ENCODE results near the gene CHD2. TPM values are rescaled to one million over a fixed set of nuclear protein-coding genes. Genes with fewer than 3 reads are reported as not detected.
"Not testable (repeated sequence)": the region's sequence is repeated elsewhere in the genome, so short reads cannot be mapped to it uniquely, and the experiment has no call there.

Gene CHD2
- total and polyA plus RNA-seq, 3 experiments from 2014 or later = 80.3 to 109 (median 99.0) TPM

GRCh38 chr15:93059442-93059841 lies 159.3 kb downstream of the CHD2 start:
- POLR2A ChIA-PET = no interaction called here
- no peaks in the 10 kb centered on the region for H3K9me3 Mint-ChIP-seq
- CTCF ChIA-PET = interaction anchor here (0.6 to 2.7 kb wide), 4 partner anchors 12 to 29 kb away, joined by 3 to 7 read pairs (median 5); no protein-coding TSS in a partner anchor
- H3K4me1 Mint-ChIP-seq = peaks cover 0 to 8% (median 2%) of the 10 kb centered on the region in 3 donors
- no peaks in the 10 kb centered on the region for H3K36me3 Mint-ChIP-seq
- Histone ChIP-seq H3K9me3 (ENCODE audit: low read length) (no peaks in the 10 kb centered on the region), H3K27me3 (ENCODE audit: insufficient read depth, low read length, poor library complexity, severe bottlenecking) (peaks cover 4% of the 10 kb centered on the region), H3K27ac (ENCODE audit: low read depth, low read length) (no peak overlapping the region), H3K4me3 (ENCODE audit: low read length) (no peak overlapping the region), H3K36me3 (ENCODE audit: insufficient read depth, low read length) (no peaks in the 10 kb centered on the region), H3K4me1 (ENCODE audit: insufficient read depth, low read length) (no peaks in the 10 kb centered on the region)
- DNase-seq = no peak
- H3K27ac Mint-ChIP-seq = no peak overlapping the region
- H3K4me3 Mint-ChIP-seq = no peak overlapping the region
- peaks cover 11 to 28% of the 10 kb centered on the region in 2 donors for H3K27me3 Mint-ChIP-seq

DNA sequence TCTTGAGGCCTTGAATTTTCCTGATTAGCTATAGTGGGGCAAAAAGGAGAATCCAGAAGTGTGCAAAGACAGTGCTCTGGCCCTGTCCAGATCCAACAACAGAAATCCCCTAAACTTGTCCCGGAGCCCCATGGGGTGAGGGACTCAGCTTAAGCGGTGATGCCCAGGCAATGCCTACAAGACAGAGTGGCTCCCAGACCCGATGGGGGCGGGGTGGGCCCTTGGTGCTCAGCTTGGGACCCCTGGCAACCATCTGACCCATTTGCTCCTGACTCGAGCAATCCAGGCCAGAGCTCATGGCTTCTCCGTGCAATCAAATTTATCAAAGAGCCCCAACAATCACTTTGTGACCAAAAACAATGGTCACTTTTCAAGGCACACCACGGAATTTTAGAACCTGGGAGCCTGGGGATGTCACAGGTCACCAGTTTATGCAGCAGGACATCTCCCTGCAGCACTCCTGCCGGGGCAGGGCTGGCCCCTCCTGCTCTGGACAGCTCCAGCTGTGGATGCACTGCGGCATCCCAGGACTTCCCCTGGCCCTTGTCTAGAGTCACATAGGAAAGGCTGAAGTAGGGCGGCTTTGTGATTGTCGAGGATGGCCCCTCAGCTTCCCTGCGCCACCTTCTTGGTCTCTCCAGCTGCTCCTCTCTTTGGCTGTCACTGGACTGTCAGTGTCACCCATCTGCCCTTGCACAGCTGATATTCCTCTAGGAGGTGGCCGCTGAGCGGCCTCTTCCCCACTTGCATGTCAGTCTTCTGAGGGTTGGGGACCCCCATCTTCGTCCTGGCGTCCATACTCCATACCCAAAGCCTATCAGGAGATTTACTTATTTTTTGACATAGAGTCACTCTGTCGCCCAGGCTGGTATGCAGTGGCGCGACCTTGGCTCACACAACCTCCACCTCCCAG lies 160.5 kb downstream of the CHD2 start:
- no peak overlapping the region for H3K27ac ChIP-seq (ENCODE audit: low read depth, low read length)
- no peaks in the 10 kb centered on the region for H3K36me3 ChIP-seq (ENCODE audit: insufficient read depth, low read length)
- POLR2A ChIA-PET = no interaction called here
- Mint-ChIP-seq H3K4me1 (peaks cover 0 to 8% (median 1%) of the 10 kb centered on the region in 3 donors), H3K9me3 (no peaks in the 10 kb centered on the region), H3K27me3 (peaks cover 11 to 31% of the 10 kb centered on the region in 2 donors), H3K36me3 (no peaks in the 10 kb centered on the region), H3K27ac (peak overlapping the region in 1 of 8 donors; percentile 34), H3K4me3 (no peak overlapping the region)
- H3K27me3 ChIP-seq (ENCODE audit: insufficient read depth, low read length, poor library complexity, severe bottlenecking) = peaks cover 4% of the 10 kb centered on the region
- CTCF ChIA-PET = interaction anchor here (0.9 to 2.7 kb wide), 4 partner anchors 25 to 1059 kb away, joined by 3 to 6 read pairs (median 4); no protein-coding TSS in a partner anchor
- H3K4me3 ChIP-seq (ENCODE audit: low read length) = no peak overlapping the region
- no peaks in the 10 kb centered on the region for H3K9me3 ChIP-seq (ENCODE audit: low read length)
- H3K4me1 ChIP-seq (ENCODE audit: insufficient read depth, low read length) = no peaks in the 10 kb centered on the region
- no peak for DNase-seq

- H3K27ac Mint-ChIP-seq; H3K4me1 ChIP-seq (ENCODE audit: insufficient read depth, low read length); H3K4me3 ChIP-seq (ENCODE audit: low read length); POLR2A ChIA-PET; H3K9me3 ChIP-seq (ENCODE audit: low read length); H3K9me3 Mint-ChIP-seq; H3K36me3 Mint-ChIP-seq; H3K4me3 Mint-ChIP-seq; CTCF ChIA-PET; H3K36me3 ChIP-seq (ENCODE audit: insufficient read depth, low read length); H3K27me3 ChIP-seq (ENCODE audit: insufficient read depth, low read length, poor library complexity, severe bottlenecking); H3K27ac ChIP-seq (ENCODE audit: low read depth, low read length); H3K4me1 Mint-ChIP-seq; DNase-seq: not testable (repeated sequence)
- peaks cover 11 to 34% of the 10 kb centered on the region in 2 donors for H3K27me3 Mint-ChIP-seq
These were observed 162.6 kb downstream of the CHD2 start for GRCh38 chr15:93062628-93063261.

- DNase-seq = no peak
- no peak overlapping the region for H3K4me3 Mint-ChIP-seq
- Histone ChIP-seq H3K4me1 (ENCODE audit: insufficient read depth, low read length) (no peaks in the 10 kb centered on the region), H3K27me3 (ENCODE audit: insufficient read depth, low read length, poor library complexity, severe bottlenecking) (peaks cover 4% of the 10 kb centered on the region), H3K27ac (ENCODE audit: low read depth, low read length) (no peak overlapping the region), H3K4me3 (ENCODE audit: low read length) (no peak overlapping the region), H3K36me3 (ENCODE audit: insufficient read depth, low read length) (no peaks in the 10 kb centered on the region), H3K9me3 (ENCODE audit: low read length) (no peaks in the 10 kb centered on the region)
- no peak overlapping the region for H3K27ac Mint-ChIP-seq
- peaks cover 0 to 8% (median 1%) of the 10 kb centered on the region in 3 donors for H3K4me1 Mint-ChIP-seq
- peaks cover 11 to 29% of the 10 kb centered on the region in 2 donors for H3K27me3 Mint-ChIP-seq
- POLR2A ChIA-PET = no interaction called here
- H3K9me3 Mint-ChIP-seq = no peaks in the 10 kb centered on the region
- CTCF ChIA-PET = no interaction called here
- no peaks in the 10 kb centered on the region for H3K36me3 Mint-ChIP-seq
These were observed 163.1 kb downstream of the CHD2 start for GRCh38 chr15:93063262-93063671.

- POLR2A ChIA-PET = no interaction called here
- no peaks in the 10 kb centered on the region for H3K36me3 Mint-ChIP-seq
- no peaks in the 10 kb centered on the region for H3K4me1 ChIP-seq (ENCODE audit: insufficient read depth, low read length)
- H3K9me3 ChIP-seq (ENCODE audit: low read length) = no peaks in the 10 kb centered on the region
- H3K9me3 Mint-ChIP-seq = no peaks in the 10 kb centered on the region
- peak overlapping the region in 1 of 8 donors; percentile 47 for H3K27ac Mint-ChIP-seq
- DNase-seq = no peak
- CTCF ChIA-PET = no interaction called here
- H3K4me1 Mint-ChIP-seq = peaks cover 0 to 8% (median 1%) of the 10 kb centered on the region in 3 donors
- H3K27me3 Mint-ChIP-seq = peaks cover 11 to 28% of the 10 kb centered on the region in 2 donors
- H3K4me3 Mint-ChIP-seq = no peak overlapping the region
- peaks cover 4% of the 10 kb centered on the region for H3K27me3 ChIP-seq (ENCODE audit: insufficient read depth, low read length, poor library complexity, severe bottlenecking)
- H3K27ac ChIP-seq (ENCODE audit: low read depth, low read length) = no peak overlapping the region
- no peak overlapping the region for H3K4me3 ChIP-seq (ENCODE audit: low read length)
- H3K36me3 ChIP-seq (ENCODE audit: insufficient read depth, low read length) = no peaks in the 10 kb centered on the region
These were observed 163.9 kb downstream of the CHD2 start for GRCh38 chr15:93063796-93064690.

GRCh38 chr15:93065641-93066045 lies 165.5 kb downstream of the CHD2 start:
- peaks cover 8 to 28% of the 10 kb centered on the region in 2 donors for H3K27me3 Mint-ChIP-seq
- Histone ChIP-seq H3K4me1 (ENCODE audit: insufficient read depth, low read length) (no peaks in the 10 kb centered on the region), H3K36me3 (ENCODE audit: insufficient read depth, low read length) (no peaks in the 10 kb centered on the region), H3K9me3 (ENCODE audit: low read length) (no peaks in the 10 kb centered on the region), H3K4me3 (ENCODE audit: low read length) (no peak overlapping the region), H3K27me3 (ENCODE audit: insufficient read depth, low read length, poor library complexity, severe bottlenecking) (peaks cover 4% of the 10 kb centered on the region), H3K27ac (ENCODE audit: low read depth, low read length) (no peak overlapping the region)
- no peak for DNase-seq
- no peaks in the 10 kb centered on the region for H3K9me3 Mint-ChIP-seq
- H3K4me1 Mint-ChIP-seq = peaks cover 0 to 8% (median 1%) of the 10 kb centered on the region in 3 donors
- no peak overlapping the region for H3K4me3 Mint-ChIP-seq
- H3K36me3 Mint-ChIP-seq = no peaks in the 10 kb centered on the region
- CTCF ChIA-PET = no interaction called here
- POLR2A ChIA-PET = no interaction called here
- H3K27ac Mint-ChIP-seq = no peak overlapping the region

GRCh38 chr15:93066224-93066681 lies 166.1 kb downstream of the CHD2 start:
- H3K36me3 ChIP-seq (ENCODE audit: insufficient read depth, low read length) = no peaks in the 10 kb centered on the region
- H3K27me3 ChIP-seq (ENCODE audit: insufficient read depth, low read length, poor library complexity, severe bottlenecking) = peaks cover 6% of the 10 kb centered on the region
- ChIA-PET POLR2A (no interaction called here), CTCF (no interaction called here)
- H3K4me3 Mint-ChIP-seq = no peak overlapping the region
- no peaks in the 10 kb centered on the region for H3K4me1 ChIP-seq (ENCODE audit: insufficient read depth, low read length)
- peaks cover 8 to 33% of the 10 kb centered on the region in 2 donors for H3K27me3 Mint-ChIP-seq
- H3K4me3 ChIP-seq (ENCODE audit: low read length) = no peak overlapping the region
- no peak for DNase-seq
- H3K27ac Mint-ChIP-seq = no peak overlapping the region
- H3K4me1 Mint-ChIP-seq = peaks cover 0 to 8% (median 1%) of the 10 kb centered on the region in 3 donors
- H3K36me3 Mint-ChIP-seq = no peaks in the 10 kb centered on the region
- H3K9me3 ChIP-seq (ENCODE audit: low read length) = no peaks in the 10 kb centered on the region
- no peak overlapping the region for H3K27ac ChIP-seq (ENCODE audit: low read depth, low read length)
- no peaks in the 10 kb centered on the region for H3K9me3 Mint-ChIP-seq
